HT1080 (cell line): Measurements from ENCODE around the gene FTO. TPM values are rescaled to one million over a fixed set of nuclear protein-coding genes. Genes with fewer than 3 reads are reported as not detected.

Experiments used
- DNase-seq: peaks from one replicate; pipeline ENCODE4 v3.0.0-alpha.2; 2015; ENCODE audit warnings: low read depth
- total RNA-seq: library from RNA; depleted of rRNA; stranded (reverse); fragments of >200 nt; shearing (Covaris generic); gene quantifications from 2 replicates; pipeline ENCODE4 v1.2.3, GENCODE V29; 2014

The FTO gene
- total RNA-seq, 1 experiment from 2014 or later = 46.7 TPM

GRCh38 chr16:54145881-54146280 lies 441.9 kb downstream of the FTO start:
- no peak for DNase-seq

GRCh38 chr16:54148974-54149373 lies 445.0 kb downstream of the FTO start:
- no peak for DNase-seq

- DNase-seq = no peak
These were observed 446.9 kb downstream of the FTO start for GRCh38 chr16:54150861-54151260.

GRCh38 chr16:54152362-54153239 lies 448.6 kb downstream of the FTO start:
- DNase-seq = no peak

- DNase-seq = no peak
These were observed 449.4 kb downstream of the FTO start for GRCh38 chr16:54153240-54153934.

- DNase-seq = no peak
These were observed 452.4 kb downstream of the FTO start for GRCh38 chr16:54156349-54156748.

- no peak for DNase-seq
These were observed 455.0 kb downstream of the FTO start for GRCh38 chr16:54158986-54159385.

- no peak for DNase-seq
These were observed 455.6 kb downstream of the FTO start for GRCh38 chr16:54159490-54160080.

GRCh38 chr16:54160252-54160860 lies 456.4 kb downstream of the FTO start:
- no peak for DNase-seq

GRCh38 chr16:54160939-54161897 lies 457.3 kb downstream of the FTO start:
- DNase-seq = no peak

- DNase-seq = no peak
These were observed 459.4 kb downstream of the FTO start for GRCh38 chr16:54163197-54163843.

GRCh38 chr16:54164789-54165173 lies 460.8 kb downstream of the FTO start:
- no peak for DNase-seq

- DNase-seq = no peak
These were observed 461.4 kb downstream of the FTO start for GRCh38 chr16:54165174-54165911.

- no peak for DNase-seq
These were observed 462.2 kb downstream of the FTO start for GRCh38 chr16:54165912-54166865.

- no peak for DNase-seq
These were observed 465.2 kb downstream of the FTO start for GRCh38 chr16:54169112-54169511.

GRCh38 chr16:54171626-54172537 lies 467.9 kb downstream of the FTO start:
- peak; percentile 55 for DNase-seq

GRCh38 chr16:54173490-54173889 lies 469.5 kb downstream of the FTO start:
- DNase-seq = no peak
